GM18858 (cell line): Measurements from ENCODE around the gene UQCR11.

Experiments used
- ATAC-seq: cut with Tn5 transposase; IDR thresholded peaks from one replicate; pipeline ENCODE4 v1.9.1; 2021; ENCODE audit not compliant: unreplicated experiment

UQCR11 gene

GRCh38 chr19:1571358-1571757 lies 33.9 kb downstream of the UQCR11 start:
- ATAC-seq, result no peak

GRCh38 chr19:1570836-1571235 lies 34.4 kb downstream of the UQCR11 start:
- no peak for ATAC-seq

- no peak for ATAC-seq
Measured at GRCh38 chr19:1569997-1570396, 35.3 kb downstream of the UQCR11 start.

GRCh38 chr19:1568320-1569019 lies 36.8 kb downstream of the UQCR11 start, which contains the start of gene MEX3D:
Gene MEX3D, minus strand, starts transcription at chr19:1568325. Its CDS starts 267 bp downstream, at chr19:1568058.
- no peak for ATAC-seq

GRCh38 chr19:1567848-1568227 lies 37.4 kb downstream of the UQCR11 start:
- no peak for ATAC-seq

GRCh38 chr19:1567116-1567847 lies 38.0 kb downstream of the UQCR11 start:
- ATAC-seq, result no peak

- no peak for ATAC-seq
Measured at GRCh38 chr19:1566392-1567115, 38.7 kb downstream of the UQCR11 start.

GRCh38 chr19:1563251-1563650 lies 42.0 kb downstream of the UQCR11 start:
- no peak for ATAC-seq

- ATAC-seq, result no peak
Measured at GRCh38 chr19:1561236-1561842, 43.9 kb downstream of the UQCR11 start.

- no peak for ATAC-seq
Measured at GRCh38 chr19:1560286-1560882, 44.9 kb downstream of the UQCR11 start.

- no peak for ATAC-seq
Measured at GRCh38 chr19:1558552-1558951, 46.7 kb downstream of the UQCR11 start.

GRCh38 chr19:1556390-1557070 lies 48.7 kb downstream of the UQCR11 start:
- no peak for ATAC-seq

- ATAC-seq, result no peak
Measured at GRCh38 chr19:1555487-1556389, 49.5 kb downstream of the UQCR11 start.

- no peak for ATAC-seq
Measured at GRCh38 chr19:1554968-1555367, 50.3 kb downstream of the UQCR11 start.

GRCh38 chr19:1553415-1553814 lies 51.8 kb downstream of the UQCR11 start:
- ATAC-seq, result no peak

GRCh38 chr19:1551068-1552040 lies 53.9 kb downstream of the UQCR11 start:
- ATAC-seq, result no peak

GRCh38 chr19:1549332-1549945 lies 55.8 kb downstream of the UQCR11 start:
- ATAC-seq, result no peak
